Keratinocyte (primary cell): ENCODE measurements around the gene KCNK7. TPM values are rescaled to one million over a fixed set of nuclear protein-coding genes. Genes with fewer than 3 reads are reported as not detected.

Experiments
- DNase-seq: peaks from one replicate; pipeline ENCODE4 v3.0.0-alpha.2; 2011; ENCODE audit warnings: low read depth, missing footprints, low spot score
- FAIRE-seq: peaks from 2 replicates; lab custom pipeline; 2011; peaks lifted over from hg19 to GRCh38; lab: Jason Lieb, UNC
- H2AFZ ChIP-seq: 2 replicates; pipeline ENCODE4 v1.6.0; 2012; ENCODE audit warnings: low read length, control low read depth, inconsistent platforms; ENCODE audit not compliant: control insufficient read depth
- H3K27ac ChIP-seq: 2 replicates; pipeline ENCODE4 v1.5.1; 2011; ENCODE audit warnings: low read length; ENCODE audit not compliant: control insufficient read depth, insufficient read depth
- H3K27me3 ChIP-seq: 3 replicates; pipeline ENCODE4 v1.6.0; 2011; ENCODE audit warnings: low read length; ENCODE audit not compliant: control insufficient read depth, insufficient read depth; ENCODE audit errors: extremely low read depth
- H3K36me3 ChIP-seq, 2 experiments: 2 replicates in 1 of 2; 3 replicates in 1 of 2; pipeline ENCODE4 v1.5.1; 2011; ENCODE audit warnings: low read length in 2 of 2, mild to moderate bottlenecking in 1 of 2; ENCODE audit not compliant: control insufficient read depth in 2 of 2, insufficient read depth in 2 of 2; ENCODE audit errors: extremely low read depth in 1 of 2
- H3K4me1 ChIP-seq: 3 replicates; pipeline ENCODE4 v1.5.1; 2011; ENCODE audit warnings: low read length; ENCODE audit not compliant: control insufficient read depth, insufficient read depth; ENCODE audit errors: extremely low read depth
- H3K4me2 ChIP-seq: 3 replicates; pipeline ENCODE4 v1.6.0; 2011; ENCODE audit warnings: low read depth, low read length; ENCODE audit not compliant: control insufficient read depth, insufficient read depth; ENCODE audit errors: extremely low read depth
- H3K4me3 ChIP-seq, 3 experiments: fragments of 200-600 bp in 1 of 3; sonication (generic) in 1 of 3; 2 replicates in 2 of 3; 3 replicates in 1 of 3; pipeline ENCODE4 v1.5.1; 2011 to 2016; ENCODE audit warnings: low read length in 3 of 3, mild to moderate bottlenecking in 3 of 3, control low read depth in 2 of 3, inconsistent platforms in 1 of 3, low read depth in 1 of 3, mixed read lengths in 1 of 3, mixed run types in 1 of 3, moderate library complexity in 1 of 3; ENCODE audit not compliant: control insufficient read depth in 2 of 3, insufficient read depth in 2 of 3; ENCODE audit errors: extremely low read depth in 1 of 3
- H3K79me2 ChIP-seq: 2 replicates; pipeline ENCODE4 v1.6.0; 2012; ENCODE audit warnings: low read length; ENCODE audit not compliant: control insufficient read depth, insufficient read depth
- H3K9ac ChIP-seq: 3 replicates; pipeline ENCODE4 v1.6.0; 2011; ENCODE audit warnings: low read length; ENCODE audit not compliant: control insufficient read depth, insufficient read depth; ENCODE audit errors: extremely low read depth
- H3K9me1 ChIP-seq: 3 replicates; pipeline ENCODE4 v1.6.0; 2011; ENCODE audit warnings: low read length; ENCODE audit not compliant: control insufficient read depth, insufficient read depth; ENCODE audit errors: extremely low read depth
- H3K9me3 ChIP-seq: 2 replicates; pipeline ENCODE4 v1.5.1; 2012; ENCODE audit warnings: low read depth, low read length; ENCODE audit not compliant: control insufficient read depth
- H4K20me1 ChIP-seq: 3 replicates; pipeline ENCODE4 v1.6.0; 2011; ENCODE audit warnings: low read length; ENCODE audit not compliant: control insufficient read depth, insufficient read depth; ENCODE audit errors: extremely low read depth
- CTCF ChIP-seq, 3 experiments: IDR thresholded peaks in 1 of 3; conservative IDR thresholded peaks in 1 of 3; optimal IDR thresholded peaks in 1 of 3; 2 replicates in 2 of 3; 3 replicates in 1 of 3; pipeline versions ENCODE3 to v1.5.1; 2011; ENCODE audit warnings: low read length in 3 of 3, mild to moderate bottlenecking in 3 of 3, moderate library complexity in 2 of 3, control low read depth in 1 of 3, inconsistent platforms in 1 of 3; ENCODE audit not compliant: insufficient read depth in 2 of 3; ENCODE audit errors: extremely low read depth in 1 of 3
- EZH2 ChIP-seq: IDR thresholded peaks from one replicate; pipeline ENCODE4 v1.6.1; 2012; ENCODE audit warnings: inconsistent platforms, mild to moderate bottlenecking, low read length, moderate library complexity
- dilution Hi-C: fragments of 300-500 bp; cut with MboI; formaldehyde crosslinking; loops from one replicate; pipeline ENCODE4 v1.7.0; 2020; ENCODE audit warnings: low sequenced_read_pairs; ENCODE audit not compliant: extremely low pct_ligation_motif_present
- polyA plus RNA-seq, 5 experiments: library from polyadenylated mRNA; depleted of rRNA in 3 of 5; stranded (reverse) in 3 of 5; stranded (forward) in 1 of 5; unstranded in 1 of 5; fragments of >200 nt; gene quantifications; 1 replicate in 1 of 5; 2 replicates in 3 of 5; 3 replicates in 1 of 5; pipeline versions ENCODE4 v1.2.1 to v1.2.3, GENCODE V29; 2011 to 2012; ENCODE audit warnings: missing spikeins in 2 of 5, low read depth in 1 of 5, low replicate concordance in 1 of 5

KCNK7 gene
- polyA plus RNA-seq, 1 donor (not counting 4 experiments of a cell fraction or from before 2014, with no cell fraction given) = 0.46 TPM

DNA sequence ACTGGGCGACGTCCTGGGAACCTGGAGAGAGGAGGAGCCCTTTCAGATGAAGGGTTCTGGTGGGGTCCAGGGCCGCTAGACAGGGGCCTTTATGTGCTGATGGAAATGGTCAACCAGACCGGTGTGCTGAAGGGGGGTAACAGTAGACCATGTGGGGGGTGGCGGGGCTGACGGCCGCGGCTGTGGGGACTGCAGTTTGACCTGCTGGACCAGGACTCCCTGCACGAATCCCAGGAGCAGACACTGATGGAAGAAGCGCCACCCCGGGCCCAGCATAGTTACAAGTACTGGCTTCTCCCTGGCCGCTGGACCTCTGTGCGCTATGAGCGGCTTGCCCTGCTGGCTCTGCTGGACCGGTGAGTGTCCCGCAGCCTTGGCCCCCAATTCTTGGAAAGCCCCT lies 26.4 kb upstream of the KCNK7 start:
- Histone ChIP-seq H3K4me3 (no peak overlapping the region), H3K4me2 (no peak overlapping the region), H3K9me1 (no peaks in the 10 kb centered on the region), H3K27ac (no peak overlapping the region), H3K9me3 (no peaks in the 10 kb centered on the region), H3K27me3 (no peaks in the 10 kb centered on the region), H4K20me1 (peaks cover 2% of the 10 kb centered on the region), H3K4me1 (peaks cover 3% of the 10 kb centered on the region), H2AFZ (no peak overlapping the region), H3K36me3 (peaks cover 60% of the 10 kb centered on the region in 2 experiments), H3K79me2 (peaks cover 36% of the 10 kb centered on the region), H3K9ac (no peak overlapping the region)
- no peak for DNase-seq
- TF ChIP-seq EZH2 (no peak), CTCF (optimal IDR thresholded peaks at IDR 0.05 in 1 of 3, IDR thresholded peaks at IDR 0.05 in 1 of 3, conservative IDR thresholded peaks at IDR 0.05 in 1 of 3; ENCODE audit: extremely low read depth in 1 of 3, insufficient read depth in 2 of 3, low read length in 3 of 3) (no peak)
- dilution Hi-C loops = no loop called here
- FAIRE-seq = no peak

GRCh38 chr11:65621460-65621859 lies 25.9 kb upstream of the KCNK7 start:
- peaks cover 55 to 56% of the 10 kb centered on the region in 2 experiments for H3K36me3 ChIP-seq
- H3K79me2 ChIP-seq = peaks cover 41% of the 10 kb centered on the region
- H3K9ac ChIP-seq = no peak overlapping the region
- H3K27me3 ChIP-seq = no peaks in the 10 kb centered on the region
- FAIRE-seq = no peak
- H3K4me2 ChIP-seq = no peak overlapping the region
- dilution Hi-C loops = no loop called here
- no peaks in the 10 kb centered on the region for H3K9me3 ChIP-seq
- no peak for TF ChIP-seq EZH2
- no peak for TF ChIP-seq CTCF (optimal IDR thresholded peaks at IDR 0.05 in 1 of 3, IDR thresholded peaks at IDR 0.05 in 1 of 3, conservative IDR thresholded peaks at IDR 0.05 in 1 of 3; ENCODE audit: extremely low read depth in 1 of 3, insufficient read depth in 2 of 3, low read length in 3 of 3)
- no peak for DNase-seq
- H3K4me1 ChIP-seq = peaks cover 8% of the 10 kb centered on the region
- no peak overlapping the region for H2AFZ ChIP-seq
- peaks cover 2% of the 10 kb centered on the region for H4K20me1 ChIP-seq
- H3K9me1 ChIP-seq = no peaks in the 10 kb centered on the region
- H3K4me3 ChIP-seq = no peak overlapping the region
- no peak overlapping the region for H3K27ac ChIP-seq
